ENCODE measurements around the gene APH1B. TPM values are rescaled to one million over a fixed set of nuclear protein-coding genes. Genes with fewer than 3 reads are reported as not detected.
A peak's percentile ranks its signal among the peaks of the same experiment; 100 is the strongest.

The APH1B gene
- total and polyA plus RNA-seq, 2 of the 4 experiments (the other 2 are of a cell fraction) = 7.0 to 7.7 TPM

GRCh38 chr15:63322541-63322940 lies 45.1 kb downstream of the APH1B start:
- Histone ChIP-seq H4K91ac (ENCODE audit: insufficient read depth, low read depth, low read length) (no peak overlapping the region), H4K5ac (ENCODE audit: low read depth, low read length) (no peak overlapping the region), H2BK15ac (ENCODE audit: low read depth, low read length) (no peak overlapping the region), H3K4me1 (ENCODE audit: control insufficient read depth, insufficient read depth, low read length) (peaks cover 5% of the 10 kb centered on the region), H4K20me1 (ENCODE audit: insufficient read depth, low read length) (no peaks in the 10 kb centered on the region), H3K4me2 (ENCODE audit: low read depth, low read length) (no peak overlapping the region), H2AFZ (replicated peaks; ENCODE audit: low read length, poor library complexity) (peak overlapping the region; percentile 1), H2BK20ac (ENCODE audit: low read depth, low read length) (no peak overlapping the region), H3K14ac (replicated peaks; ENCODE audit: low read depth, low read length) (no peak overlapping the region), H3K4me3 (ENCODE audit: insufficient read depth, low read depth, low read length) (no peak overlapping the region), H3K4ac (ENCODE audit: low read depth, low read length) (peak overlapping the region; percentile 38; the same call in 1 of the 2 replicates), H3K18ac (ENCODE audit: low read depth, low read length) (no peak overlapping the region), H3K27ac (ENCODE audit: insufficient read depth, low read length) (no peak overlapping the region), H2AK5ac (ENCODE audit: low read depth, low read length) (no peak overlapping the region), H3K9ac (ENCODE audit: low read depth, low read length) (no peak overlapping the region), H2AK9ac (replicated peaks; ENCODE audit: low read depth, low read length, poor library complexity) (no peak overlapping the region), H3K23ac (ENCODE audit: low read depth, low read length) (no peak overlapping the region), H3K36me3 (ENCODE audit: control insufficient read depth, insufficient read depth, low read length) (no peaks in the 10 kb centered on the region), H3K79me1 (ENCODE audit: low read depth in 1 of 2, low read length in 2 of 2) (no peaks in the 10 kb centered on the region), H4K8ac (ENCODE audit: low read depth in 2 of 2, low read length in 2 of 2) (peak overlapping the region in 1 of 2 experiments; percentile 72; a peak in 2 of 4 replicates), H3K9me1 (ENCODE audit: insufficient read depth, low read length) (no peaks in the 10 kb centered on the region), H3K9me3 (ENCODE audit: control insufficient read depth, insufficient read depth, low read length) (no peaks in the 10 kb centered on the region), H2BK120ac (ENCODE audit: low read depth, low read length) (no peak overlapping the region), H3K56ac (ENCODE audit: extremely low read depth, insufficient read depth, low read length) (no peak overlapping the region), H3K27me3 (ENCODE audit: control insufficient read depth, insufficient read depth, low read length) (no peaks in the 10 kb centered on the region), H2BK5ac (ENCODE audit: low read depth, low read length, poor library complexity, severe bottlenecking) (no peak overlapping the region)
- peak; percentile 24; the same call in 1 of the 2 replicates for ATAC-seq (ENCODE audit: low read depth)
- TF ChIP-seq ELK1 (IDR thresholded peaks at IDR 0.05; ENCODE audit: borderline replicate concordance, low read depth, low read length) (no peak), POLR2A (IDR thresholded peaks at IDR 0.05; ENCODE audit: low read depth, low read length) (no peak), RFX5 (IDR thresholded peaks at IDR 0.05; ENCODE audit: low read depth, low read length) (no peak), CTCF (conservative IDR thresholded peaks at IDR 0.05; ENCODE audit: low read depth, low read length) (no peak), NFE2L2 (IDR thresholded peaks at IDR 0.05; ENCODE audit: low read depth, low read length) (no peak), MXI1 (IDR thresholded peaks at IDR 0.05; ENCODE audit: borderline replicate concordance, low read depth, low read length) (no peak), RAD21 (IDR thresholded peaks at IDR 0.05; ENCODE audit: low read length) (no peak), RCOR1 (IDR thresholded peaks at IDR 0.05; ENCODE audit: insufficient replicate concordance, low read length) (no peak), SMC3 (IDR thresholded peaks at IDR 0.05; ENCODE audit: low read depth, low read length) (no peak), MAFK (IDR thresholded peaks at IDR 0.05; ENCODE audit: low read depth, low read length) (no peak), FOS (IDR thresholded peaks at IDR 0.05; ENCODE audit: low read depth, low read length) (no peak), CEBPB (IDR thresholded peaks at IDR 0.05; ENCODE audit: low read depth, low read length) (no peak)
- intact Hi-C loops (cut with micrococcal nuclease) = no loop called here
- BruUV-seq (replicated peaks) = no TSS peak
- WGBS, 2 experiments (ENCODE audit: extremely low coverage in 2 of 2, insufficient read length in 1 of 2) = no CpG with 5 or more reads among the region's 4 CpGs
- in situ Hi-C loops (cut with MboI; ENCODE audit: low sequenced_read_pairs) = no loop called here
- peak; percentile 60 for DNase-seq
- CTCF ChIA-PET = interaction anchor here (0.6 to 1.0 kb wide), 2 partner anchors 11 to 901 kb away, joined by 3 read pairs; no protein-coding TSS in a partner anchor
- POLR2A ChIA-PET (ENCODE audit: unreplicated experiment) = no interaction called here
- dilution Hi-C loops (cut with HindIII; ENCODE audit: low sequenced_read_pairs, unreplicated experiment) = no loop called here

All from IMR-90 (cell line).